Brain microvascular endothelial cell (primary cell): ENCODE data around the gene ESYT2.
A peak's percentile ranks its signal among the peaks of the same experiment; 100 is the strongest.

Experiments used
- DNase-seq: peaks from one replicate; pipeline ENCODE4 v3.0.0-alpha.2; 2020
- H3K27ac ChIP-seq: fragments of 250-450 bp; sonication (Bioruptor Pico); 2 replicates; pipeline ENCODE4 v1.5.1; 2020; ENCODE audit warnings: mild to moderate bottlenecking, moderate library complexity
- H3K27me3 ChIP-seq: fragments of 250-450 bp; sonication (Bioruptor Pico); replicated peaks from 2 replicates; pipeline ENCODE4 v1.5.1; 2020; ENCODE audit warnings: mild to moderate bottlenecking
- H3K36me3 ChIP-seq: fragments of 250-450 bp; sonication (Bioruptor Pico); replicated peaks from 2 replicates; pipeline ENCODE4 v1.5.1; 2020; ENCODE audit warnings: mild to moderate bottlenecking
- H3K4me3 ChIP-seq: 2 replicates; pipeline ENCODE4 v1.5.1; 2011; ENCODE audit warnings: low read depth, mild to moderate bottlenecking, control low read depth, low read length, moderate library complexity
- CTCF ChIP-seq: IDR thresholded peaks from 2 replicates; pipeline ENCODE4 v1.5.1; 2011; ENCODE audit warnings: low read depth, mild to moderate bottlenecking, moderate library complexity, low read length, control low read depth, inconsistent platforms; ENCODE audit errors: missing control alignments
- in situ Hi-C: cut with HindIII; loops from 2 replicates; pipeline ENCODE4 v1.10.0; 2017; ENCODE audit warnings: low sequenced_read_pairs, low pct_ligation_motif_present

ESYT2 gene

GRCh38 chr7:158818325-158819213, 10.7 kb downstream of the ESYT2 start:
- TF ChIP-seq CTCF, result peak; percentile 20
- H3K4me3 ChIP-seq, result peak overlapping the region; percentile 40
- no peaks in the 10 kb centered on the region for H3K36me3 ChIP-seq
- H3K27ac ChIP-seq, result peak overlapping the region; percentile 99
- in situ Hi-C loops, result no loop called here
- DNase-seq, result peak; percentile 99
- no peaks in the 10 kb centered on the region for H3K27me3 ChIP-seq

GRCh38 chr7:158816995-158817394, 12.3 kb downstream of the ESYT2 start:
- H3K27me3 ChIP-seq, result no peaks in the 10 kb centered on the region
- TF ChIP-seq CTCF, result no peak
- DNase-seq, result no peak
- no peak overlapping the region for H3K4me3 ChIP-seq
- H3K27ac ChIP-seq, result peak overlapping the region; percentile 99
- in situ Hi-C loops, result no loop called here
- no peaks in the 10 kb centered on the region for H3K36me3 ChIP-seq

DNA sequence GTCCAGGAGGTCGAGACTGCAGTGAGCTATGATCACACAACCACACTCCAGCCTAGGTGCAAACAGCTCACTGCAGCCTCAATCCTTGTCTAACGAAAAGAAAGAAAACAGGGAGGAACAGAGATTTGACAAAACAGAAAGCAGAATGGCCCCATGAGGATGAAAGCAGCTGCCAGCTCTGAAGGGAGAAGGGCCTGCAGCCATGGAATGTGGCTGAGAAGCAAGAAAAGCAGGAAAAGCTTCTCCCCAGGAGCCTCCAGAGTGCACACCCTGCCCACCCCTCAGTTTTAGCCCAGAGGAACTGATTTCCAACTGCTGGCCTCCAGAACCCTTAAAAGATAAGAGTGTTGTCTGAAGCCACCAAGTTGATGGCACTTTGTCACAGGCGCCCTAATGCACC, 13.0 kb downstream of the ESYT2 start:
- no peak overlapping the region for H3K4me3 ChIP-seq
- in situ Hi-C loops, result no loop called here
- no peaks in the 10 kb centered on the region for H3K36me3 ChIP-seq
- TF ChIP-seq CTCF, result no peak
- no peaks in the 10 kb centered on the region for H3K27me3 ChIP-seq
- H3K27ac ChIP-seq, result peak overlapping the region; percentile 13
- no peak for DNase-seq

GRCh38 chr7:158815800-158816128, 13.5 kb downstream of the ESYT2 start:
- Histone ChIP-seq H3K36me3 (no peaks in the 10 kb centered on the region), H3K27ac (peak overlapping the region; percentile 50), H3K27me3 (no peaks in the 10 kb centered on the region), H3K4me3 (no peak overlapping the region)
- no peak for TF ChIP-seq CTCF
- in situ Hi-C loops, result no loop called here
- no peak for DNase-seq

- no peaks in the 10 kb centered on the region for H3K27me3 ChIP-seq
- no peak overlapping the region for H3K4me3 ChIP-seq
- in situ Hi-C loops, result no loop called here
- peak overlapping the region; percentile 50 for H3K27ac ChIP-seq
- DNase-seq, result peak; percentile 48
- no peak for TF ChIP-seq CTCF
- H3K36me3 ChIP-seq, result no peaks in the 10 kb centered on the region
These were observed 14.1 kb downstream of the ESYT2 start for GRCh38 chr7:158815083-158815799.
